Measurements from ENCODE around the gene TRIM2.

- TF ChIP-seq CTCF (conservative IDR thresholded peaks at IDR 0.05; ENCODE audit: low read depth, low read length) (no peak), EZH2 (IDR thresholded peaks at IDR 0.05; ENCODE audit: borderline replicate concordance, low read depth, low read length, poor library complexity, severe bottlenecking) (no peak)
Observed at GRCh38 chr4:153241295-153241694, 37.1 kb downstream of the TRIM2 start.

All from A673 (cell line).